NK-92 (cell line): Measurements from ENCODE around the gene GIPC3.

Experiments used
- DNase-seq: peaks from one replicate; lab custom pipeline; 2025; ENCODE audit not compliant: unreplicated experiment; lab: John Stamatoyannopoulos, UW

The GIPC3 gene, protein sequence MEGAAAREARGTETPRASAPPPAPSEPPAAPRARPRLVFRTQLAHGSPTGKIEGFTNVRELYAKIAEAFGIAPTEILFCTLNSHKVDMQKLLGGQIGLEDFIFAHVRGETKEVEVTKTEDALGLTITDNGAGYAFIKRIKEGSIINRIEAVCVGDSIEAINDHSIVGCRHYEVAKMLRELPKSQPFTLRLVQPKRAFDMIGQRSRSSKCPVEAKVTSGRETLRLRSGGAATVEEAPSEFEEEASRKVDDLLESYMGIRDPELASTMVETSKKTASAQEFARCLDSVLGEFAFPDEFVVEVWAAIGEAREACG

DNA sequence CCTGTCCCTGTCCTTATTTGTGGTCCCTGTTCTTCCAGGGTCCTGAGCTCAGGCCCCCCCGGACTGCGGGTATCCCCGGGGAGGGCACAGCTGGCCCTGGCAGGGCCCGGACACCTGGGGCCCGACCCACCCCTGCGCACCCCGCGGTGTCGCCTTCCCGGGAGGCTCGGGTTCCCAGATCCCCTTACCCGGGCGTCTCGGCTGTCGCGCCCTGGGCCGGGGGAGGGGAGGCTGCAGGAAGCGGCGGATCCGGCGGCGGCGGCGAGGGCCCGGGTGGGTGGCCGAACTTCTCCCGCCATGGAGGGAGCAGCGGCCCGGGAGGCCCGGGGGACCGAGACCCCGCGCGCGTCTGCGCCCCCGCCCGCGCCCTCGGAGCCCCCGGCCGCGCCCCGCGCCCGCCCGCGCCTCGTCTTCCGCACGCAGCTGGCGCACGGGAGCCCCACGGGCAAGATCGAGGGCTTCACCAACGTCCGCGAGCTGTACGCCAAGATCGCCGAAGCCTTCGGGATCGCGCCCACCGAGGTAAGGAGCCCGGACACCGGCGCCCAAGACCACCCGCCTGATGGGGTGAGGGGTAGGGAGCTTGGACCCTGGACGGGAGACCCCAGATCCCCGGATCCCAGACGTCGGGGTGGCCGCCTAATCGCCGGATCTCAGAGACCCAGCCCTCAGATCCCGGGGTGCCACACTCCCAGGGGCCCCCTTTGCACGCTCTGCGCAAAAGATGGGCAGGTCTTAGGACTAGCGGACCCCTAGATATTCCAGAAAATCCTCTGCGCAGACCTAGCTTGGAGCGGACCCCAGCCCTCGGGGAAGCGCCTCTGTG lies at the start of gene GIPC3:
Gene GIPC3, plus strand, starts transcription at position 178 of the 826 bp plus-strand sequence. Its CDS starts 120 bp downstream, at position 298.
- no peak for DNase-seq

DNA sequence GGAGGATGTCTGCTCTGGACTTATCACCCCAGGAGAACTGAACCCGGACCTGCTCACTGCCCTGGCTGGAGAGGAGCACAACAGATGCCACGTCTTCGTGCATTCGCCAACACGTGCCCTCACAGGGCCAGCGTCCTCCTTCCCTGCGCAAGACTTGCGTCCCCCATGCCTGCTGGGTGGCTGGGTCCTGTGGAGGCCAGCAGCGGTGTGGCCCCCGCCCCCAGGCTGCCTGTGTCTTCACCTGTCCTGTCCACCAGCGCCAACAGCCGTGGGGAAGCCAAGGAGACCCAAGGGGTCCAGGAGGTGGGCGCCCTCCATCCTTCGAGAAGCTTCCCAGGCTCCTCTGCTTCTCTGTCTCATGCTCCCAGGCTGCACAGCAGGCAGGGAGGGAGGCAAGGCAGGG lies 49.7 kb upstream of the GIPC3 start:
- DNase-seq, result no peak

DNA sequence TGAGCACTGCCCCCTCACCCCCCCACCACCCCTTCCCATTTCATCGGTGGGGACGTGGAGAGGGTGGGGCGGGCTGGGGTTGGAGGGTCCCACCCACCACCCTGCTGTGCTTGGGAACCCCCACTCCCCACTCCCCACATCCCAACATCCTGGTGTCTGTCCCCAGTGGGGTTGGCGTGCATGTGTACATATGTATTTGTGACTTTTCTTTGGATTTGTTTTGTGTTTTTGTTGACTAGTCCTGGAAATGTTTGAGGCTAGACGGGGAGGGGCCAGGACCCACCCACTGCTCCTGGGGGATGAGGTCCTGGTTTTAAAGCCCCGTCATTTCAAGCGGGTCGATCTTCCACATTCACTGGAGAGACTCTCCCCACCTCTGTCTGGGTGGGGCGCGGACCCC lies 49.3 kb upstream of the GIPC3 start:
- DNase-seq, result no peak

DNA sequence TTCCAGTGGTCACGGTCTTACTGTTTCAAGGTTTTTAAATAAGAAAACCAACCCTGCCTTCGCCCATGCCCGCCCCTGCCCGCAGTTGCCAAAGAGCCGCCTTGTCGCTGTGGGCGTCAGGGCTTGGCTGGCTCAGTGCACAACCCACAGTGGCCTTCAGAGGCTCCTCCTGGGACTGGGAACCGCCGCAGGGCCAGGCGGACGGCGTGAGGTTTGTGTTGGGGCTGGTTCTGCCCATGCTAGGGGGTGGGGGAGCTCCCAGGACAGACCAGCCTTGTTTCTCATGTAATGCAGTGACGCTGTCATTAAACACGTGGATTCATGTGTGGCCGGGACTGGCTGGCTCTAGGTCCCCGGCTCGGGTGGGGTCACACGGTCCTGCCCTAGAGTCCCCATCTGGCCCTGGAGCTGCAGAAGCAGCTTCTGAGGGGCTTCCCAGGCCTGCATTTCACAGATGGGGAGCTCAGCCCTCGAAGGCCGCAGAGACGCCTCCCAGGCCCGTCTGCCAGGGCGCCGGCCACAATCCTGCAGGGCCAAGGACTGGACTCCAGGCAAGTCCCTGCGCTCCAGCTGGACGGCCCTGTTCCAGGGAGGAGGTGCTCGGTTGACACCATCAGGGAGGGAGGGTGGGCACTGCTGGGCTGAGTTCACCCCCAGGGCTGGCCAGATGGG lies 48.7 kb upstream of the GIPC3 start:
- no peak for DNase-seq

DNA sequence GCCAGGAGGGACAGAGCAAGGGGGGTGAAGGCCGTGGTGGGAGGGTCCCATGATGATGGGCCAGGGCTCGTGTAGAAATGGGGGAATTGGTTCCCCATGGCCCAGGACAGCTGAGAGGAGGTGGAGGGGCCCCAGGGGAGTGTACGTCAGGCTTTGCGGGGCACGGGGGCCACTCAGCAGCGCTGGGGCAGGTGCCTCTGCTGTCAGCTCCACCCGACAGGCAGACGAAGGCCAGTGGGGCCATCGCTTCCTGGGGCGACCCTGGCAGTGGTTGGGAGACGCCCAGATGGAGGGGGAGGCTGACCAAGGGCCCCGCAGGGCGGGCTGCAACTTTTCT lies 48.2 kb upstream of the GIPC3 start:
- no peak for DNase-seq

DNA sequence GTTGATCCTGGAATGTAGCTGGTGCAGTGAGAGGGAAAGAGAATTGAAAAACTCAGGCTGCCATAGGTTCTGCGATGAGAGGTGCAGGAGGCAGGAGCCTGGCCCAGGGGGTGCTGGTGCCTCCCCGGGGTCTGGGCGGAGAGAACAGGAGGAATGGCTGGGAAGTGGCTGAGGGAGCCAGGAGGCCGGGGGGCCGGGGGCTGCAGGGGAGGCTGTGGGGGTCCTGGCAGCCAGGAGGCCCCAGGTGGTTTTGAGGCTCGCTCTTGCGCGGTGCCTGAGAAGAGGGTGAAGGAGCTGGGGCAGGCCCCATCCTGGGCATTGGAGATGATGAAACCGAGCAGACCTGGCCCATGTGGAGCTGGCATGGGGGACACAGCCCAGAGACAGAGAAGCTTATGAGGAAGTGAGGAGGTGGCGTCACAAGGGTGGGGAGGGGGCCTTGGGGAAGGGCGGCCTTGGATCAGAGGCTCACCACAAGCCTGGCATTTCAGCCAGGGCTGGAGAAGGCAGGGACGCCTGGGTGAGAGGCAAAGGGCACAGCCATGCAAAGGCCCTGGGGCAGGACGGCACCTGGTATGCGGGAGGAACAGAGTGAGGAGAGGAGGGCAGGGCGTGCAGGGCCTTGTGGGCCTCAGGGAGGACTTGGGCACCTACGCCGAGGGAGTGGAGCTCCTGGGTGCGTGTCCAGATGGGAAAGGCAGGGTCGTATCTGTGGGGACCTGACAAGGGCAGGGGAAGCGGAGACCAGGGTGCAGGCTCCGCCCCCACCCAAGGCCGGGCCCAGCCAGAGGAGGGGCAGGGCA lies 47.6 kb upstream of the GIPC3 start:
- no peak for DNase-seq

DNA sequence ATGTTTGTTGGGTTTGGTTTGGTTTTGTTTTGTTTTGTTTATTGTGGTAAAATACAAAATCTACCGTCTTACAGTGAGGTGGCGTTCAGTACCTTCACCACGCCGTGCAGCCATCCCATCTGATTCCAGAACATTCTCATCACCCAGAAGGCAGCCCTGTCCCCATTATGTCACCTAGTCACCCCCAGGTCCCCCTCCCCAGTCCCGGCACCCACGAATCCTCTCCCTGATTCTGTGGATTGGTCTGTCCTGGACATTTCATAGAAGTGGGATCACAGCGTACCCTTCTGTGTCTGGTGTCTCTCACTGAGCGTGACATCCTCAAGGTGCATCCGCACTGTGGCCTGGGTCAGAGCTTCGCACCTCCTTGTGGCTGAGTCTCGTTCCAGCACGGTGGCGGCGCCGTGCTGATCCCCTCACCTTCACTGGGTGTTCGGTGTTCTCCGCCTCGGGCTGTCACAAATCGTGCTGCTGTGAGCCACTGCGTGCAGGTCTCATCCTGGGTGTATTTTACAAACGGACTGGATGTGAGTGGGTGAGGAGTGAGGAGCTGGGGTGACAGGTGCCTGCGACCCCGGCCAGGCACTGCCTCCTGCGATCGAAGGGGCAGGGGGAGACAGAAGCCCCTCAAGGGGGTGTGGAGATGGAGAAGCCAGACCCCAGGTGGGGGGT lies 46.9 kb upstream of the GIPC3 start:
- no peak for DNase-seq

DNA sequence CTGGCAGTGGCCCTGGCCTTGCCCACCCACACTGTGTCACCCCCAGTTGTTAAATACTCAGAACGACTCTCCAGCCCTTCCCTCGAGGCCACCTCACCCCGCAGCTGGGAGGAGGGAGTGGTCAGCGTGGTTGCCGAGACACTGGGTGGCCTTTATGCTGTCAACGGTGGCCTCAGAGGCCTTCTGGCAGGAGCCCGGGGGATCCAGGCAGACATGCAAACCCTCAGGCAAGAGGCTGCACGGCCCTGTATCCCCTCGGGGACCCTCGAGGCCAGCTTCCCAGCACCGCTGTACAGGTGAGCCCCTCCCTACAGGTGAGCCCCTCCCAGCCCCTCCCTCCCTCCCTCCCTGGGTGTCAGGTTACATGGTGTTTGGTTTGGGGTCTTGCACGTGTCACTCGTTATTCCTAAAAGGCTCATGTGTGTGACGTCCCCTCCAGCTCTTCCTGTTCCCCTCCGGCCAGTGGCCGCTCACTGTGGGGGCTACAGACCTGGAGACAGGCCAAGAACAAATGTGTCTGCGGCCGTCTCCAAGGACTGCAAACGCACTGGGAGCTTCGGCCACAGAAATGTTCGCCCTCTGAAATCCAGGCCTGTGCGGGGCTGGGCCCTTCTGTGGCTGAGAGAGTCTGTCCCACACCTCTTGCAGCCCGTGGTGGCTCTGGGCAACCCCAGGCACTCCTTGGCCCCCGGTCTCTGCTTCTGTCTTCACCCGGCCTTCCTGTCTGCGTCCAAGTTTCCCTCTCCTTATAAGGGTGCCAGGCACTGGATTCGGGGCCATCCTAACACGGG lies 46.1 kb upstream of the GIPC3 start, which contains the start of gene TEKTIP1:
Gene TEKTIP1, plus strand, starts transcription at position 210 of the 791 bp plus-strand sequence. Its CDS starts 4 bp downstream, at position 214.
- no peak for DNase-seq

DNA sequence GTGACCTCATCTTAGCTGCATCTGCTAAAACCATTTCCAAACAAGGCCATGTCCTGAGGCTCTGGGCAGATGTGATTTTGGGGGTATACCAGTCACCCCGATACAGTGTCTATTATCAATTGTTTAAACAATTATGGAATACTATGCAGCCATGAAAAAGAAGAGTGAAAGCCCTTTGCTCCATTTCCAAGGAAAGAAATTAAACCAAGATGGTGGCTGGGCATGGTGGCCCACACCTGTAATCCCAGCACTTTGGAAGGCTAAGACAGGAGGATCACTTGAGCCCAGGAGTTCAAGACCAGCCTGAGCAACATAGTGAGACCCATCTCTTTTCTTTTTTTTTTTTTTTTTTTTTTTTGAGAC lies 45.5 kb upstream of the GIPC3 start:
- DNase-seq, result no peak

DNA sequence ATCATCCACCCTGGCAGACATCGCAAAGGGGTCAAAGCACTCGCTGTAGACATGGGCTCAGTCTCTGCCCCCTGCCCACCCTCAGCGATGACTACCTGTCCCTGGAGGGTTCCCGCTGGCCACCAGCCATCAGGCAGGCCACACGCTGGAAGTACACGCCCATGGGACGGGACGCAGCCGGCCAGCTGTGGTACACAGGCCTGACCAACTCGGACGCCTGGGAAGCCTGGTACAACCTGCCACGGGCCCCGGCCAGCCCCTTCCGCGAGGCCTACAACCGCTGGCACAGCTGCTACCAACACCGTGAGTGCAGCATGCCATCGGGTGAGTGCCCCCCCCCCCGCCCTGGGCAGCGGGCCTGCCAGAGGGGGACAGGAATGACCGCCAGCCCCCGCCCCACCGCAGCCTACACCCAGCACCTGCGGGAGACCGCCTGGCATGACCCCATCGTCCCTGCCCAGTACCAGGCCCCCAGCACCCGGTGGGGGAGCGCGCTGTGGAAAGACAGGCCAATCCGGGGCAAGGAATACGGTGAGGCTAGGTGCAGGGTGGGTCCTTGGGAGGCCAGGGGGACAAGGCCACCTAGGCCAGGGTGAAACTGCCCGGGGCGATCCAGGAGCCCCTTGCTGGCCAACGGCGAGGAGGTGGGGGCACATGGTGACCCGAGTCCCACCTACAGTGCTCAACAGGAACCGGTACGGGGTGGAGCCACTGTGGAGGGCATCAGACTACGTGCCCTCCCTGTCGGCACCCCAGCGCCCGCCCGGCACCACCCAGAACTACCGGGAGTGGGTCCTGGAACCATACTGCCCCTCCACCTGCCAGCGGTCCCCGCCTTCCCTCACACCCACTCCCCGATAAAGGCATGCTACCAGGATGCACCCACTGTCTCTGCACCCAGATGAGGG lies 41.9 kb upstream of the GIPC3 start:
- DNase-seq, result no peak

DNA sequence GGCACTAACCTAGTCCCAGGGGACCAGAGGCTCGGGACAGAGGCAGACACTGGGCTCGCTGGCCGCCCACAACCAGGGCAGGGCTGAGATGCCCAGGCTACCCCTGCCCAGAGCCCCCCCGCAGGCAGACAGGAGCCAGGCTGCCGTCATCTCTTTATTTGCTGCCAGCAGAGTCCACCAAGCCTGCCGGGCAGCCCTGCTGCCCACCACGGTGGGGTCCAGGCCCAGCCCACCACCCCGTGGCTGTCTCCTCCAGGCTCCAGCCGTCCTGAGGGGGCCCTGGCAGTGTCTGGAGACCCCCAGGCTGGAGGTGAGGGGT lies 41.3 kb upstream of the GIPC3 start:
- DNase-seq, result no peak

DNA sequence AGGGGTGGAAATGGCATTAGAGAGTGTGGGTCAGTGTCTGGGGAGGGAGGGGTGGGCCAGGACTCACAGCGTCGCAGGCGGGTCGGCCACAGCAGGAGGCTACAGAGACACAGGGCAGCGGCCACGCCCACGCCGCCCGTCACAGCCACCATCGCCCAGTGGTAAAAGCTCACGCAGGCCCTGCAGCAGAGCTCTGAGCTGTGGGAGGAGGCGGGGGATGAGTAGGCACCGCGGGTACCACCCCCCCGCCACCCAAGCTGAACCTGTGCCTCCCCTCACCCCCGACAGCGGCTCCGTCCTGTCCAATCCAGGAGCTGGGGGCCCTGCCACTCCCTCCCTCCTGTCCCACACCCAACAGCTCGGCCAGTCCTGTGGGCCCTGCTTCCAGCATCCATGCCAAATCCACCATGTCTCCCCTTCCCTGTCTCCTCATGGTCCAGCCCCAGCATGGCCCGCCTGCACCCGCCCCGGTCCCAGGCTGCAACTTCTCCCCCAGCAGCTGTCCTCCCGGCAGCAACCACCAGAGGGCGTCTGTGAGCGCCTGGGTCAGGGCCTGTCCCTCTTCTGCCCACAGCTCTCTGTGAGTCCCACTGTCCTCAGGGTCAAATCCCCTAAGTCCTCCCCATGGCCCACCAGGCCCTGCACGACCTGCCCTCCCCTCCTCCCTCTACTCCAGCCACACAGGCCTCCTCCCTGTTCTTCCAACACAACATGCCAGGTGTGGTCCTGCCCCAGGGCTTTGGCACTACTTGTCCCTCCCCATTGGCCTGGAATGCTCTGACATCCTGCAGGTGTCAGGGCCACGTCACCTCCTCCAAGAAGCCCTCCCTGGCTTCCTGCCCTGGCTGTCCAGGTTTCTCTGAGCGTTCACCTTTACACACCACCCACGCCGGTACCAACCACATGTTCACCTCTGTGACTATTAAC lies 40.3 kb upstream of the GIPC3 start:
- DNase-seq, result no peak

DNA sequence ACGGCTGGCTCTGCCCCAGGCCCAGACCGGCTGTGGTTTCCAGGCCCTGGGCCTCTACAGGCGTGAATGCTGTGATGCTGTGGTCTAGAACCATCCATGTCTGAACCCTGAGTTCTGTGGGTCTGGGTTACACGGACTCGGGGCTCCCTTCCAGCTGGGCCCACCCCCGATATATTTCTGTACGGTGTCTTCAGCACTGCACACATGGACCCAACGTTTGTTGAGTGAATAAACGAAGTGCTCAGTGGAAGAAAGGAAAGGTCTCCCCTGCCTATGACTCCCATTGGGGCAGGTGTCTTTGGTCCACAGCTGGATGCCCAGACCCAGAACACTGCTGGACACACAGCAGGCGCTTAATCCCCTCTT lies 39.6 kb upstream of the GIPC3 start:
- no peak for DNase-seq

DNA sequence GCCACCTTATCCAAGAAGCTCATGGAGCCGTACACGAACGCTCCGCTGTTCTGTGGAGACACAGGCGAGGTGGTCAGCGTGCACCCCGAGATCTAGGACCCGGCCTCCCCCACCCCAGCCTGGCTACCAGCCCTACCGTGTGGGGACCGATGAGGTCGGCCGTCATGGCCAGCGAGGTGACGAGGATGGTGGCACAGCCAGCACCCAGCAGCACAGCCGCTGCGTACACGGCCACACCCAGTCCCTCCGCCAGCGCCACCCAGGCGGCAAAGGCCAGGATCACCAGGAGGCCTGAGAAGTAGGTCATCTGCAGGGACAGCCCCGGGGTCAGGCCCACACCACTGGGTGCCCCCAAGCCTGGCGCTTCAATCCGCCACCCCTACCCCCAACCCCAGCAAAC lies 39.2 kb upstream of the GIPC3 start:
- DNase-seq, result no peak

DNA sequence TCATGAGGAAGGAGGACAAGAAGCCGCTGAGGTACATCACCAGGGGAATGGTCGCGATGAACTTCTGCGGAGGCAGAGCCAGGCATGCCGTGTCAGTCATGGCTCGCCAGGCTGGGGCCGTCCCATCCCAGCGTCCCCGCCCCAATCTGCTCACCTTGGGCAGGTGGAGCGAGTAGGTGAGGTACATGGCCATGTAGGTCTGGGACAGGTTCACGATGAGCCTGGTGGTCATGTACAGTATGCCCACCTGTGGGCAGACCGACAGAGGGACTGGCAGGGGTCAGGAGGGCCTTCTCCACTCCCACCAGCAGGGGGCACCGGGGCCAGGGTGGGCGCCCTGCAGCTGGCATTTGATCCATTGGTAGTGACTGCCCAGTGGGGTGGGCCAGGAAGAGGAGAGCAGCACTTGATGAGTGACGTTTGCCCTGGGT lies 38.0 kb upstream of the GIPC3 start:
- no peak for DNase-seq

DNA sequence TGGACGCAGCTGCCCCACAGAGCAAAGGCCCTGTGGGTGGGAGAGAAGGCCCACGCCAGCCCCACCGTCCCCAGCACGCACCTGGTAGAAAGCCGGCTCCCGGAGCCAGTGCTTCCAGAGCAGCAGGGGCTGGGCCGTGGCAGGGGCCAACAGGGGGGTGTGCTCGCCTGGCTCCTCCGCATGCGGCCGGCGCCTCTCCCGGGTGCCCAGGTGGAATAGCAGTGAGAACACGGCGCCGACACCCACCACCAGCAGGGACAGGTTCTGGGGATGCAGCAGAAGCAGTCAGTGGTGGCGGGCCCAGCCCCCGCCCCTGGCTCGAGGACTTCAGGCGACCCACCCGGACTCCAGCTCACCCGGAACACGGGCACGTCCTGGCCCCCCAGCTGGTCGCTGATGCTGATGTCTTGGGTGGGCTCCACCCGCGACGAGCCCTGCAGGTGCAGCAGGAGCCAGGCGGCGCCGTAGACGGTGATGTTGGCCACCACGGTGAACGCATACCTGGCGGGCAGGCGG lies 37.5 kb upstream of the GIPC3 start:
- no peak for DNase-seq

DNA sequence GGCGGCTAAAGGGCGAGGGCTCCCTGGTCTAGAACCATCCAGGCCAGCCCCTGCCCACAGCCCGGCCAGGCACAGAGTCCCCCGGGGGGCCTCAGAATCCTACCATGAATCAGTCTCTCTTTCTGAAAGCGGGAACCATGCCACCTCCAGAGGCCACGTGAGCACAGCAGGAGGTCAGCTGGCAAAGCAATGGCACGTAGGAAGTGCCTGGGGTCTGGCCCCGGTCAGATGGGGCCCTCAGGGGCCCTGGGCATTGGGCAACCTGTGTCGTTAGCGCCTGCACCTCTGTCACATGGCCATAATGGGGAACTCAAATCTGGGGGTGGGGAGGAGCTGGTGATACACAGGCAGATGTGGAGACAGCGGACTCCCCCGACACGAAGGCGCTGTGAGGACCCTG lies 36.7 kb upstream of the GIPC3 start:
- DNase-seq, result no peak

DNA sequence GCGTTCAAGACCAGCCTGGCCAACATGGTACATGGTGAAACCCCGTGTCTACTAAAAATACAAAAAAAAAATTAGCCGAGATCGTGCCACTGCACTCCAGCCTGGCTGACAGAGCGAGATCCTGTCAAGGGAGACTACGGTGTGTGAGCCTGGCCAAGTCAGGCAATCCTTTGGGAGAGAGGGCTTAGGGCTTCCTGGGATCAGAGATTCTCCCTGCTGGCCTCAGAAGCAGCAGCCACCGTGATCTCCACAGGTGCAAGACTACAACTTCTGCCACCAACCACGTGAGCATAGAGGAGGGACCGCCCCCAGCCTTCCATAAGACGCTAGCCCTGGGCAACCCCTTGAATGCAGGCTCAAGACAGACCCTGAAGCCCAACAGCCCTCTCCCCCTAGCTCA lies 35.5 kb upstream of the GIPC3 start:
- DNase-seq, result no peak
